B cell (primary cell): ENCODE results near the gene CCDC7.

Source experiments
- EZH2 ChIP-seq: IDR thresholded peaks from 2 replicates; pipeline ENCODE4 v1.6.1; 2012; ENCODE audit warnings: borderline replicate concordance, low read depth, mild to moderate bottlenecking, moderate library complexity, low read length; ENCODE audit not compliant: insufficient read depth, poor library complexity, severe bottlenecking
- TF ChIP-seq, protein P1 (sequence below): fragments of 200-600 bp; IDR thresholded peaks from one replicate; pipeline ENCODE4 v1.8.0; 2022; ENCODE audit warnings: antibody characterized with exemption, mild to moderate bottlenecking

DNA sequence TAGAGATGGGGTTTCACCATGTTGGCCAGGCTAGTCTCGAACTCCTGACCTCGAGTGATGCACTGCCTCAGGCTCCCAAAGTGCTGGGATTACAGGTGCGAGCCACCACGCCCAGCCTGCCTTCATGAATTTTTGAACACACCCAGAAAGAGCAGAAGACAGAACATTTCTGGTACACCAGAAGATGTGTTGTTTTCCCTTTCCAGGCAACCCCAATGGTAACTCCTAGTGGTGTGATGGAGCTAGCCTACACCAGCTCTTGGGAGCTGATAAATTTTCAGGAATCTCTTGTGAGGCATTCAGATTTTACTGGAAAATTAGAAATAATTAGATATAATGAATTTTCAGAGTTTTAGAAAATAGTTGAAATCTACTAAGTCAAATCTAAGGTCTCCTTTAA lies 904 bp upstream of the CCDC7 start:
- TF ChIP-seq EZH2: no peak
- TF ChIP-seq, protein P1, sequence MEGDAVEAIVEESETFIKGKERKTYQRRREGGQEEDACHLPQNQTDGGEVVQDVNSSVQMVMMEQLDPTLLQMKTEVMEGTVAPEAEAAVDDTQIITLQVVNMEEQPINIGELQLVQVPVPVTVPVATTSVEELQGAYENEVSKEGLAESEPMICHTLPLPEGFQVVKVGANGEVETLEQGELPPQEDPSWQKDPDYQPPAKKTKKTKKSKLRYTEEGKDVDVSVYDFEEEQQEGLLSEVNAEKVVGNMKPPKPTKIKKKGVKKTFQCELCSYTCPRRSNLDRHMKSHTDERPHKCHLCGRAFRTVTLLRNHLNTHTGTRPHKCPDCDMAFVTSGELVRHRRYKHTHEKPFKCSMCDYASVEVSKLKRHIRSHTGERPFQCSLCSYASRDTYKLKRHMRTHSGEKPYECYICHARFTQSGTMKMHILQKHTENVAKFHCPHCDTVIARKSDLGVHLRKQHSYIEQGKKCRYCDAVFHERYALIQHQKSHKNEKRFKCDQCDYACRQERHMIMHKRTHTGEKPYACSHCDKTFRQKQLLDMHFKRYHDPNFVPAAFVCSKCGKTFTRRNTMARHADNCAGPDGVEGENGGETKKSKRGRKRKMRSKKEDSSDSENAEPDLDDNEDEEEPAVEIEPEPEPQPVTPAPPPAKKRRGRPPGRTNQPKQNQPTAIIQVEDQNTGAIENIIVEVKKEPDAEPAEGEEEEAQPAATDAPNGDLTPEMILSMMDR: no peak
